Measurements from ENCODE around the gene MAFF. TPM values are rescaled to one million over a fixed set of nuclear protein-coding genes. Genes with fewer than 3 reads are reported as not detected.

Gene MAFF
- total RNA-seq, 4 donors from 2014 or later, result 68.1 to 110 (median 96.8) TPM

- Histone ChIP-seq H3K27ac (no peak overlapping the region), H3K36me3 (no peaks in the 10 kb centered on the region), H3K9me3 (no peaks in the 10 kb centered on the region), H3K4me3 (no peak overlapping the region), H3K4me1 (peaks cover 0 to 14% (median 3%) of the 10 kb centered on the region in 4 donors), H3K27me3 (no peaks in the 10 kb centered on the region)
- WGBS, 2 donors, result 79 to 80% methylated on average over 3 of the region's 3 CpGs
- DNase-seq (ENCODE audit: low spot score in 2 of 2), result no peak
- TF ChIP-seq CTCF (IDR thresholded peaks at IDR 0.05) (no peak), POLR2A (IDR thresholded peaks at IDR 0.05) (no peak), EP300 (IDR thresholded peaks at IDR 0.05) (no peak)
Observed at GRCh38 chr22:38189104-38189503, 12.7 kb upstream of the MAFF start.

- peaks cover 0 to 21% (median 6%) of the 10 kb centered on the region in 4 donors for H3K4me1 ChIP-seq
- no peak overlapping the region for H3K27ac ChIP-seq
- 33 to 35% methylated on average over 6 of the region's 6 CpGs for WGBS, 2 donors
- H3K4me3 ChIP-seq, result no peak overlapping the region
- DNase-seq (ENCODE audit: low spot score in 2 of 2), result no peak
- no peaks in the 10 kb centered on the region for H3K27me3 ChIP-seq
- no peak for TF ChIP-seq POLR2A (IDR thresholded peaks at IDR 0.05)
- TF ChIP-seq EP300 (IDR thresholded peaks at IDR 0.05), result no peak
- TF ChIP-seq CTCF (IDR thresholded peaks at IDR 0.05), result no peak
- no peaks in the 10 kb centered on the region for H3K9me3 ChIP-seq
- H3K36me3 ChIP-seq, result no peaks in the 10 kb centered on the region
Observed at GRCh38 chr22:38190581-38190980, 11.2 kb upstream of the MAFF start.

- no peaks in the 10 kb centered on the region for H3K36me3 ChIP-seq
- H3K4me3 ChIP-seq, result no peak overlapping the region
- H3K9me3 ChIP-seq, result no peaks in the 10 kb centered on the region
- peaks cover 0 to 21% (median 6%) of the 10 kb centered on the region in 4 donors for H3K4me1 ChIP-seq
- H3K27me3 ChIP-seq, result no peaks in the 10 kb centered on the region
- WGBS, 2 donors, result 89 to 91% methylated on average over 14 of the region's 14 CpGs
- no peak for DNase-seq (ENCODE audit: low spot score in 2 of 2)
- no peak overlapping the region for H3K27ac ChIP-seq
- no peak for TF ChIP-seq POLR2A (IDR thresholded peaks at IDR 0.05)
- no peak for TF ChIP-seq EP300 (IDR thresholded peaks at IDR 0.05)
- no peak for TF ChIP-seq CTCF (IDR thresholded peaks at IDR 0.05)
Observed at GRCh38 chr22:38191055-38191454, 10.7 kb upstream of the MAFF start.

- WGBS, 2 donors, result 56 to 59% methylated on average over 10 of the region's 10 CpGs
Observed at GRCh38 chr22:38191731-38192474, 9.9 kb upstream of the MAFF start.

More at GRCh38 chr22:38191731-38192474, 9.9 kb upstream of the MAFF start:
- no peaks in the 10 kb centered on the region for H3K36me3 ChIP-seq
- no peak overlapping the region for H3K4me3 ChIP-seq
- no peak overlapping the region for H3K27ac ChIP-seq
- peaks cover 0 to 21% (median 6%) of the 10 kb centered on the region in 4 donors for H3K4me1 ChIP-seq
- TF ChIP-seq POLR2A (IDR thresholded peaks at IDR 0.05) (no peak), EP300 (IDR thresholded peaks at IDR 0.05) (no peak), CTCF (IDR thresholded peaks at IDR 0.05) (no peak)
- DNase-seq (ENCODE audit: low spot score in 2 of 2), result no peak
- H3K9me3 ChIP-seq, result no peaks in the 10 kb centered on the region
- H3K27me3 ChIP-seq, result no peaks in the 10 kb centered on the region
